GM15510 (cell line): Measurements from ENCODE around the gene GABRP.

ENCODE experiments used
- POLR2A ChIP-seq: IDR thresholded peaks from 3 replicates; pipeline ENCODE4 v1.6.1; 2011; ENCODE audit warnings: borderline replicate concordance; ENCODE audit not compliant: insufficient read length; ENCODE audit errors: extremely low read depth

GABRP gene

DNA sequence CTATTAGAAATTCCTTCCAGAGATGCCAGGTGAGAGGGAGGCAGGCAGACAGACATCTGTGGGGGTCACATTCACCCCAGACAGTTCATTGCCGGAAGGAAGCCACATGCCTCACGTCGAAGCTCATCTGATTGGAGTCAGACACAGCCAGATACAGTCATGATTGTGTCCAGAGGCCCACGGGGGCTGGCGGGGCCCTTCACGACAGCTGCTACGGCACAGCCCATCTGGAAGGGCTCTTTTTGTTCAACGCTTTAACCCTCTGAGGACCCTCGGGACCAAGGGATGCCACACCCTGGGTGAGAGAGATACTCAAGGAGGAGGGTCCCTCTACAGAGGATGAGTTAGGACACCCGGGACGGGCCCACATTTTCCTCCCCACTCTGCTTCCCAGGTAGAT is 31.9 kb upstream of the GABRP start:
- TF ChIP-seq POLR2A = no peak

DNA sequence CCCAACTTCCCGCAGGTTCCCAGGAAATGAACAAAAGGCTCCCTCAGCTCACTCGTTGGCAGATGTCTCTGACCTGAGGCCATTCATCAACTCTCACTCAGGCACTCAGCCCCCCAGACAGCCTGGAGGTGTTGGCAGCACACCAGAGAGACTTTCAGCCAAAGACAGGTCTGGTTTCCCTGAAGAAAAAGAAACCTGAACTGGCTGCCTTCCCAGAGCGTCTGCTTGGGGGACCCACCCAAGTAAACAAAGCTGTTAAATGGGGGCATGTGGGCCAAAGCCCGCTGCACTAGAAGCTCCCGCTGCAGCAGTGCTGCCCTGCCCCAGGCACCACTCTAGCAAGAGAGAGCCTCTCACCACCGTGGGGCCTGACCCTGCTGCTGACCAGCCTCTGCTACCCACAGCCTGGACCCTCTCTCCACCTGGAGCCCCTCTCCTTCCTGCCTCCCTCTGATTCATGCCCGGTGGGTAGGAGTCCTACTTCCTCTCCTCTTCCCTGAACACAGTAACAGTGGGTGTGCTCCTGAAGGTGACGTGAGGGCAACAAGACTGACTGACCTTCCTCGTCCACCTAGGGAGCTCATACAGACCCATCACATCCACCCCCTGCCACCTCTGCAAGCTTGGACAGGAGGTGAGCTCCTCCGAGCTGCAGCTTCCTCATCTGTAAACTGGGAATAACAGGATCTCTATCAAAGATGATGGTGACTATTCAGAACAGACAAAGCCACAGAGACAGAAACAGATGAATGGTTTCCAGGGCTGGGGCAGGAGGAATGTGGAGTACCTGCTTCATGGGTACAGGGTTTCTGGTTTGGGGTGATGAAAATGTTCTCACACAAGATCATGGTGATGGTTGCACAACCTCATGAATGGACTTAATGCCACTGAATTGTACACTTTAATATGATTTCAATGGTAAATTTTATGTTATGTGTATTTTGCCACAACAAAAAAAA is 31.0 kb upstream of the GABRP start:
- TF ChIP-seq POLR2A = no peak

DNA sequence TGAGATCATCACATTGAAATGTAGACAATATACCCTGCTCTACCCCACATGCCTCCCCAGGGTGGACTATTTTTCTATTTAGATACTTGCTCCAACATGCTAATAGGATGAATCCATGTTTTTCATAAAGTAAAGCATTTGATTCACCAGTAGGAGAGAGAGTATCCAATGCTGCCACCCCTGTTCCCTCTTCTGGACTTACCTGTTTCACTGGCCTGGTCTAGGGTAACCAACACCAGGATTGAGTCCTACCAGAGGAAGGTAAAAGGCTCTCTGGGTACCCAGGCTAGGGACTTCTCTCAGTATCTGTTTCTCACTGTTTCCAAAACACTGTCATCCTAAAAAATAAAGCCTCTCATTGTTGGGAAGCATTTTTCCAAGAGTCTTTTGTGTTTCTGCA is 30.2 kb upstream of the GABRP start:
- TF ChIP-seq POLR2A = no peak

DNA sequence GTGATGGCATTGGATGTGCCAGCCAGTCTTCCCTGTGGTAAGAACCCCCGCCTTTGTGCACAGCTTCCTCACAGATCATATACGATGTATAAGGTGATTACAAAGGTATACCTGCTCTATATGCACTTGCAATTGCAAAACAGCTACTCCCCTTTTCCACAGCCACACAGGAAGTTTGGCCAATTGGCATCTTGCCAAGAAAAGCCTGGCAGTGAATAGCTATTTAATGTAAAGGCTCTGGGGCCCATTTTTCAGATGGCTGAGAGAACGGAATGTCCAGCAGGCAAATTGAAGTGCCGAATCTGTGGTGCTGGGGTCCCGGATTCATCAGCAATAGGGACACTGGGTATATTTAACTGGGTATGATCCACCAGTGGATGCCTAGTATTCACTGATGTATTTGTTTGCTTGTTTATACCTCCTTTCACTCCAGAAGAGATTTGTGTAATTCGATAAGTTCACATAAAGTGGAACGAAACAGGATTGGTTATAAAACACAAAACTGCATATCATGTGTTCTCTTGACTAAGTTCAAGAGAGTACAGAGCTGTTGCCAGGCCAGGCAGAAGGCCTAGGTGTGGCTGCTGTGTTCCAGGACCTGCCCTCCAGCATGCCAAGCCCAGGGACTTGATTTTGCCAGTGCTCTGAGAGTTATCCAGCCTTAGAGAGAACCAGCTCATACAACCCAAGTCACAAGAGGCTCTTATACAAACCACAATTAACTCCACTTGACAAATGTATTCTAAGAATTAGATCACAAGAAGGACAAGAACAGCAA is 27.7 kb upstream of the GABRP start:
- TF ChIP-seq POLR2A = no peak

DNA sequence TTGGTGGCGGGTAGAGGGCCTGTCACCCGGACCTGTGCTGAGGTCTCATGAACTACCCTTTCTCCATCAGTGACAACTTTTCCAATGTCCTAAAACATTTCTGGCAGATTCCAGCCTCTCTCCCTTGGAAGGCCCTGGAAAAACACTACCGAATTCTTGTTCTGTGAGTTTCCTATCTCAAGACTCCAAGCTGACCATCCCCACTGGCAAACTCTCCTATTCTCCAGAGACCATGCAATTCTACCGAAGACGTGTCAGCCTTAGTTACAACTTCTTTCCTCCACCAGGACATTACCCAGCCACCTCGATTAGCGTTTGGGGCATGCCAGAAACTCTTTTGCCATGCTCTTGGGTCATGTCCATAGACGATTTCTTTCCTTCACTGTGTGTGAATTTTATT is 26.8 kb upstream of the GABRP start:
- no peak for TF ChIP-seq POLR2A

DNA sequence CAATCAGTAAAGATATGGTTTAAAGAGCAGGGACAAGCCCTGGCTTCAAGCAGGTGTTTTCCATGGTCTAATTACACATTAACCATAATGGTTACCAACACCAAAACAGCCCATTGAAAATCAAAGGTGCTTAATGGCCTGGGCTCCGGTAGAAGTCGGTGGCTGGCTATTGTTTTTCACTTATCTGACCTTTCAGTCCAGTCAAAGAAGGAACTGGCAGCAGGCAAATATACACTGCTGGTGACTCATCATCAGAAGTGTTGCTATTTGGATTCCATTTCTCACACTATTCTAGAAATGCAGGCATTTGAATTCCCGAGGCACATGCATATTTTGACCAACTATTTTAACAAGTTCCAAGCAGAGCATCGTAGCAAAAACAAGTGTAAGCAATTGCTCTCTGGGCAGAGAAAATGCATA is 26.3 kb upstream of the GABRP start:
- no peak for TF ChIP-seq POLR2A

DNA sequence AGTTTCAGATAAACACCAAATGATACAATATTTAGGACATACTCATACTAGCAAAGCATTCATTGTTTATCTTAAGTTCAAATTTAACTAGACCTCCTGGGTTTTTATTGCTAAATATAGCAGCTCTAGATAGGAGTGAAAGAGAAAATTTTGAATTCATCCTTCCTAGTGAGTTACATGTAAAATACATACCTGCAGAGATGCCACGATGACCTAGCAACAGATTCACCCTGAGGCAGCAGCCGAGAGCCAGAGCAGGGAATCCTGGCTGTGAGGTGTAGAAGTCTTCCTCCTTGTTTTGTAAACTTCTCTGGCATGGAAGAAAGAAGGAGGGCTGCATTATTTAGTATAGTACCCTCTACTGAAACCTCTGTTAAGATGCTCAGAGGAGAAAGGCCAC is 25.9 kb upstream of the GABRP start:
- TF ChIP-seq POLR2A = no peak

DNA sequence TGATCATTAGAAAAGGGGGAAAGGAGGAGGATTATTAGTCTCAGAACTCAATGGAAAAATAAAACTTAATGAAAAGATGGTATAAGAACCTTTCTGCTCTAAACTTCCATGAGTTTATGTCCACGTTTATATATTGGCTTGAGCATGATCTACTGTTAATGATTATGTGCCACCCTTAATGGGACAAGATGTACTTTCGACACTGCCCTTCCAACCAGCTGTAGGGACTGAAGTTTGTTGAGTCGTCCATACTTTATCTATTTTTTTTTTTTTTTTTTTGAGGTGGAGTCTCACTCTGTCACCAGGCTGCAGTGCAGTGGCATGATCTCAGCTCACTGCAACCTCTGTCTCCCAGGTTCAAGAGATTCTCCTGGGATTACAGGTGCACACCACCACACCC is 25.0 kb upstream of the GABRP start:
- no peak for TF ChIP-seq POLR2A

DNA sequence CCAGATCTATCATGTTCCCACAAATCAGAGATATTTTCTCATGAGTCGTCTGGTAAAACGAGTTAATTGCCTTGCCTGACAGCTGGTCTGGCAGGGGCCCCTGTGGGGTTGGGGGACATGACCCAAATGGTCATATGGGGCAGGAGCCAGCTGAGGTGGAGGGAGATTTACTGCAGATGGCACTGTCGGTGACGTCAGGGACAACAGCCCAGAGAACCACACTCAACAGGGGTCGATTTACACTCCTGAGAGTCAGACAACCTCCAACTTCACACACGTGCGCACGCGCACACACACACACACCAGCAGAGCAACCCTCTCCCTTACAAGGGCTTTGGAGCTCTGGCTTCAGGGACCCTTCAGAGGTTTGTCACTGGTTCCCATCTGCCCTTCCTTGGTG is 23.4 kb upstream of the GABRP start:
- TF ChIP-seq POLR2A = no peak

DNA sequence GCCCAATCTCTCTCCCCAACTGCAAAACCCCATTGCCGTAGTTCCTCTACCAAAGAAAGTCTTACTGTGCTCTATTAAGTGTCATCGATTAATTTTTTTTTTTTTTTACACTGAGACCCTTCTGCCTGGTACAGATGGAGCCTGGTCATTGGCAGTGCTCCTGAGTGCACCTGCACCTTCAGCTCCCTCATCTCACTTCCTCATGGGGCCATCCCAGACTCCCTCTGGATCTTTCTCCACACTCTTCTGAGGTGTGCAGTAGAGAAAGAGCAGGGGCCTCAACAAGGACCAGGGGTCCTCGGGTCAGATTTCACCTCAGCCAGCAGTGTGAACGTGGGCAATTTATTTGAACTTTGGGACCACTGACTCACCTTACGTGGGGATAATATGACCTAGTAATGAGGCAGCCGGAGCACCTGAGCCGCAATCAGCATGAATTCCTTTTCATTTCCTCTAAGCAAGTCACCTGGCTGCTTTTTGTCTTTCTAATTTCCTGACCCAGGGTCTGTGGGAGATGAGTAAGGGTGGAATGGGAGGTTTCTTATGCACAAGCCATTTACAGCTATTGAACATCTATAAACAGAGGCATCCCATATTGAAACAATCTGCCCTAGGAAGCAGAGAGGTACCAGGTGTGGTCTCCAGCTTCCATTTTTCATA is 22.3 kb upstream of the GABRP start:
- no peak for TF ChIP-seq POLR2A

DNA sequence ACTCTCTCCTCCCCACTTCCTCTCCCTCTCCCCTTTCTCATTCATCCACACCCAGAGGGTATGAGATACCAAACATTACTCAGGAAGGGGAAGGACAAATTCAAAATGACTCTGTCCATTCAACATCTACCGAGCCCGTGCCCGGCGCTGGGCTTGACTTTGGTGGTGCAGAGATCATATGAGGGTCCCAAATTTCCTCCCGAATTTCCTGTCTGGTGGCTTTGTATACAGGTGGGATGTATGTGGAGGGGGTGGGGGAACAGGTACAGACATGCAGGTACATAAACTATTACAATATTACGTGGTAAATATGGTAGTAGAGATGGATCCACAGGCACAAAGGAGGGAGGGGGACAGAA is 21.8 kb upstream of the GABRP start:
- TF ChIP-seq POLR2A = no peak

DNA sequence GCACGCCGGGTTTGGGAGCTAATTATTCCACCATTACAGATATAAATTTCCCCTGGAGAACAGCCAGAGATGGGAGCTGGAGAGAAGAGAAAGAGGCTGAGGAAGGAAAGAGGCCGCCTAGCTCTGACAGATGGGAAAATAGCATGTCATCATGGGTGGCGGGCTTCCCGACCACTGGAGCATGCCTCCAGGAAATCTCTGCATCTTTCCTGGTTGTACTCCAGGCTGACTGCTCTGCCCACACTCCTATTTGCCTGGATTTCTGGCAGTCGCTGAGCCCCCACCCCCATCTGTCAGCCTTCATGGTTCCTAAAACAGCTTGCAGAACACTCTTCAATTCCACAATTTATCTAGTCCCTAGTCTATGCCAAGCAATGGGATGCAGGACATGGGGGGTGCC is 14.3 kb upstream of the GABRP start:
- TF ChIP-seq POLR2A = no peak

DNA sequence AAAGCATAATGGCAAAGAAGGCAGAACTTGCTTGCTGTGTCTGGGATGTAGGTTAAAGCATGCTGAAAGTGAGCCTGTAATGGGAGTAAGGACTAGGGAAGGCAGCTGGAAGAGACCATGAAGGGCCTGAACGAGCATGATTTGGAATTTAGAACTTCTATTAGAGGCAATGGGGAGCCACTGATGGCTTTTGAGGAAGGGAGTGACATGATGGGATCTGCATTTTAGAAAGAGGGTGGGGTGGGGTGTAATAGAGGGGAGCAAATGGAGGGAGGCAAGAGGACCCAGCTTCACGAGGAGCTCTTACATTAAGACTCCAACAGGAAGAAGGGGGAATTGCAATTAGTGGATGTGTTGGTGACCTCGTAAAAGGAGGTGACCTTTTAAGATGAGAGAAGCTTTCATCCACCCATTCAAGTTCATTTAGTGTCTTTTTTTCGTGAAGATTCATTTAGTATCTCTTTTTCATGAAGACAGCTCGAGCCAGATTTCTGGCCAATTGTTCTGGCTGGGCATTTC is 13.6 kb upstream of the GABRP start:
- no peak for TF ChIP-seq POLR2A

DNA sequence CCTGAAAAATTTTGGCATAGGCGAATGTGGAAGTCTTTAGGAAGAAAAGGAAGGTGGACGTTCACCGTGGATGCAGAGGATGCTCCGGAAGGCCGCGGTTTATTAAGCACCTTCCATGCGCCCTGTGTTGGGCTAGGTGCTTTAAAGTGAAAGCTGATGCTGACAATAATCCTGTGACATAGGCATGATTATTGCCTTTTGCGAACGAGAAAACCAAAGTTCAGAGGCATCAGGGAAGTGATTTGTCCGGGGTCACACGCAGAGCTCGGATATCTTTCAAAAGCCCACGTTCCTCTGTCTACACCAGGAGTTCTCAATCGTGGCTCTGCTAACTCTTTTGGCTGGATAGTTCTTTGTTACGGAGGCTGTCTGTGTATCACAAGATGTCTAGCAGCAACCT is 12.0 kb upstream of the GABRP start:
- no peak for TF ChIP-seq POLR2A
